ENCODE data around the gene EXOSC2.

DNA sequence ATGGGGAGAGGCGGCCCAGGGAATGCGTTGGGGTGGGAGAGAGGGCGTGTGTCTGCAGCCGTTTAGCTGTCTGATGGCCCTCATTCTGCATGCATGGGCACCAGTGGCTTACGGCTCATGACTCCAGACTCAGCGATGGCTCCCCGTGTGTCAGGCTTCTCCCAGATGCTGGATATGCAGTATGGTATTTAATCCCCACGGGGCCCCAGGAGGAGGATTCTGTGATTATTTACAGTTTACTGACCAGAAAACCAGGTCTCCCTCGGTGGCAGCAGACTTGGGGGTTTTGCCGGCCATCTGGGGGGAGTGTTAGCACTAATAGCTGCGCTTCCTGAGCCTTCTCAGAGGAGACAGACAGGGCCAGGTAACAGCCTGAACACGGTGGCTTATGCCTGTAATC lies 24.9 kb upstream of the EXOSC2 start:
- no peak for TF ChIP-seq POLR2A (IDR thresholded peaks at IDR 0.05; ENCODE audit: low read depth, low read length)
- TF ChIP-seq CTCF (conservative IDR thresholded peaks at IDR 0.05; ENCODE audit: low read depth, low read length) = no peak
- TF ChIP-seq CHD1 (IDR thresholded peaks at IDR 0.05; ENCODE audit: low read depth, low read length) = no peak
- no peak for TF ChIP-seq RCOR1 (IDR thresholded peaks at IDR 0.05; ENCODE audit: insufficient replicate concordance, low read length)
- no peak for TF ChIP-seq RAD21 (IDR thresholded peaks at IDR 0.05; ENCODE audit: low read length)
- TF ChIP-seq MXI1 (IDR thresholded peaks at IDR 0.05; ENCODE audit: borderline replicate concordance, low read depth, low read length) = no peak
- TF ChIP-seq, protein P1, sequence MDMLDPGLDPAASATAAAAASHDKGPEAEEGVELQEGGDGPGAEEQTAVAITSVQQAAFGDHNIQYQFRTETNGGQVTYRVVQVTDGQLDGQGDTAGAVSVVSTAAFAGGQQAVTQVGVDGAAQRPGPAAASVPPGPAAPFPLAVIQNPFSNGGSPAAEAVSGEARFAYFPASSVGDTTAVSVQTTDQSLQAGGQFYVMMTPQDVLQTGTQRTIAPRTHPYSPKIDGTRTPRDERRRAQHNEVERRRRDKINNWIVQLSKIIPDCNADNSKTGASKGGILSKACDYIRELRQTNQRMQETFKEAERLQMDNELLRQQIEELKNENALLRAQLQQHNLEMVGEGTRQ (IDR thresholded peaks at IDR 0.05; ENCODE audit: low read depth, low read length) = no peak
- no peak for TF ChIP-seq SMC3 (IDR thresholded peaks at IDR 0.05; ENCODE audit: low read depth, low read length)
